Body of pancreas (tissue), 4 donors: ENCODE measurements around the gene SLC38A11.
"Not testable (repeated sequence)": the region's sequence is repeated elsewhere in the genome, so short reads cannot be mapped to it uniquely, and the experiment has no call there.

Source experiments
- CTCF ChIP-seq, 7 experiments: fragments of 450-650 bp in 4 of 7; fragments of 200-600 bp in 3 of 7; sonication (generic) in 3 of 7; IDR thresholded peaks; one replicate each; pipeline ENCODE4 v1.5.1; 2016 to 2019; ENCODE audit warnings: antibody characterized with exemption in 7 of 7
- POLR2A ChIP-seq, 3 donors: fragments of 450-650 bp; IDR thresholded peaks; one replicate each; pipeline ENCODE4 v1.6.1; 2016; ENCODE audit warnings: antibody characterized with exemption in 3 of 3, mild to moderate bottlenecking in 2 of 3

- TF ChIP-seq CTCF, POLR2A (IDR thresholded peaks at IDR 0.05): not testable (repeated sequence)
Observed at GRCh38 chr2:164866381-164866780, 88.9 kb downstream of the SLC38A11 start.
